GM12874 (cell line): ENCODE results near the gene TMEM183A.

Experiments used
- CTCF ChIP-seq: IDR thresholded peaks from 2 replicates; pipeline ENCODE4 v1.5.1; 2011; ENCODE audit warnings: low read depth, mild to moderate bottlenecking, control low read depth, low read length, moderate library complexity; ENCODE audit not compliant: insufficient read depth

TMEM183A gene

DNA sequence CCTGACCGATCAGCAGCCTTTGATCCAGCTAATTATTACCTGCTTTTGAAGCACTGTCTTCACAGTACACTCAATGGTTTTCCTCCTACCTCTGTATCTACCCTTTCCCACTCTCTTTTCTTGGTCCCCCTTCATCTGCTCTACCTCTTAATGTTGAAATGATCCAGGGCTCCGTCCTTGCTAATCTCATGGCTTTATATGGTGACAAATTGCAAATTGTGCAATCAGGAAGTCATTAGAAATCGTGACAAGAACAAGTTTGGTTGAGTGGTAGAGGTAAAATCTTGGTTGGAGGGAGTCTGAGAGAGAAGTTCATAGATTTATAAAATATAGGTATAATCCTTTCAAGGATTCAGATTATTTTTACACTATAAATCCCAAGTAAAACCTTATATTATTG, 30.5 kb upstream of the TMEM183A start:
- TF ChIP-seq CTCF = no peak

DNA sequence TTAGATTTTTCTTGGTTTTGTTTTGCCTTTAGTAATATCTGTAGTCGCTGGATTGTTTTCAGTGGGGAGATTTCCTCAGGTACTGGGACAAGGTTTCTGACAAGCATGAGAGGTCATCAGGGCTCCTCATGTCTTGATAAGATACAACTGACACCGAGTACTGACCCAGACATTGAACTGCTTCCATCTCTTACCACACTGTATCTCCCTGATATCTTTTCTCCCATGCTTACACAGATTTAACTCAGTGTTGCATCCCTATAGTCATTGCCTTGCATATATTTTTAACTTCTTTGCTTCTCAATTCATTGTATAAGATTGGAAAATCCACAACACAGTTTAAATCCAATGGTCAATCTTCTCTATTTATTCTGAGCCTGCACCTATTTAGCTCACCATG, 27.7 kb upstream of the TMEM183A start:
- no peak for TF ChIP-seq CTCF

GRCh38 chr1:202981939-202982338, 25.2 kb upstream of the TMEM183A start:
- TF ChIP-seq CTCF = no peak

GRCh38 chr1:202982715-202983430, 24.3 kb upstream of the TMEM183A start:
- TF ChIP-seq CTCF = no peak

DNA sequence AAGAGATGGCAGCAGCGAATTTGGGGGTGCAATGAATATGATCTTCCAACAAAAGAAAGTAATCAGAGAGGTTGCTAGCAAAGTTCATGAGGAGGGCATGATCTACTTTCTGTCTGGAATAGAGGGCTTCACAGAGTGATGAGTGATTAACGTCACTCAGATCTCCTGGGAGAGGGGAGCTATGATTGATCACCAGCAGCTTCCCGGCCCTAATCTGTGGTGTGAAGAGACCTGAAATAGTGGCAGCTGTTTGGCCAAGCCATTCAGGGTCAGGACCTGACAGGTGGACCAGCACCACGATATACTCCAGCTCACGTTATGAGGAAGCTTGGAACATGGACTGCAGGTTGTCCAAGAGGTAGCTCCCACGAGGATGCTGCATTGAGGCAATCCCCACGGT, 19.9 kb upstream of the TMEM183A start:
- TF ChIP-seq CTCF = no peak

DNA sequence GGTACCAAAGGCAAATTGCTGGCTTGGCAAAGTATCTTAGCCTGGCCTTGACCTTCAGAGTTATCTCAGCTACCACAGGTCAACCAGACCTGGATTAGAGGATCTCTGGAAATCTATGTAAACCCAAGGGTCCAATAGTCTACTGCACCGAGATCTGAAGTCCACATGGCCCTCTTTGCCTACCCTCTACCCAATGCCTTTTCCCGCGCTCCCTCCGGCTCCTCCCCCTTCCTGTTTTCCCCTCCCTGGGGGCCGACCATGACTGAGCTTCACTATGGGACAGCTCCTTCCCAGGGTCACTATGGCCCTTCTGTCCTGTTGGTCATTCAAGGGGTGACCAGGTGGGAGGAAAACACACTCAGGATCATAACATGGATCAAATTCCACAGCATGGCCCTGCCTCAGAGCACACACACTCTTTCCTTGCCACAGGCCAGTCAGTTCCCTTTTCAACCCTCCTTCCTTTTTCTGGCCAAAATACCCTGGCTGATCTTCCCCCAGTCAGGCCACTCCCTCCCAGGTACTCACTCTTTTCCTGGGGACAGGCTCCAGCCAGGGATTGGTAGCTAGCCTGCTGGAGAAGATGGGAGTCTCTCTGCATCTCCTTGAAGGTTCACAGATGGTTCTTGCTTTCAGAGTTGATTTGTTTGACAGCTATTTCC, 19.1 kb upstream of the TMEM183A start:
- no peak for TF ChIP-seq CTCF

GRCh38 chr1:202989879-202990278, 17.3 kb upstream of the TMEM183A start:
- no peak for TF ChIP-seq CTCF
